Fibroblast of upper back skin (primary cell): ENCODE results near the gene ITGB5.

Source experiments
- DNase-seq: peaks from one replicate; pipeline ENCODE4 v3.0.0-alpha.2; 2013

The ITGB5 gene

DNA sequence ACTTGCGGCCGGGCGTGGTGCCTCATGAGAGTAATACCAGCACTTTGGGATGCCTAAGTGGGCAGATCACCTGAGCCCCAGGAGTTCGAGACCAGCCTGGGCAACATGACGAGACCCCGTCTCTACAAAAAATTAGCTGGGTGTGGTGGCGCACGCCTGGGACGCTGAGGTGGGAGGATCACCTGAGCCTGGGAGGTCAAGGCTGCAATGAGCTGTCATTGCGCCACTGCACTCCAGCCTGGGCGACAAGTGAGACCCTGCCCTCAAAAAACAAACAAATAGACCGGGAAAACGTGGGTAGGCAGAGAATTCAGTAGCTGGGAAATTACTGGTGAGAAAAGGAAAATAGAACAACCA lies 156.2 kb downstream of the ITGB5 start:
- no peak for DNase-seq

DNA sequence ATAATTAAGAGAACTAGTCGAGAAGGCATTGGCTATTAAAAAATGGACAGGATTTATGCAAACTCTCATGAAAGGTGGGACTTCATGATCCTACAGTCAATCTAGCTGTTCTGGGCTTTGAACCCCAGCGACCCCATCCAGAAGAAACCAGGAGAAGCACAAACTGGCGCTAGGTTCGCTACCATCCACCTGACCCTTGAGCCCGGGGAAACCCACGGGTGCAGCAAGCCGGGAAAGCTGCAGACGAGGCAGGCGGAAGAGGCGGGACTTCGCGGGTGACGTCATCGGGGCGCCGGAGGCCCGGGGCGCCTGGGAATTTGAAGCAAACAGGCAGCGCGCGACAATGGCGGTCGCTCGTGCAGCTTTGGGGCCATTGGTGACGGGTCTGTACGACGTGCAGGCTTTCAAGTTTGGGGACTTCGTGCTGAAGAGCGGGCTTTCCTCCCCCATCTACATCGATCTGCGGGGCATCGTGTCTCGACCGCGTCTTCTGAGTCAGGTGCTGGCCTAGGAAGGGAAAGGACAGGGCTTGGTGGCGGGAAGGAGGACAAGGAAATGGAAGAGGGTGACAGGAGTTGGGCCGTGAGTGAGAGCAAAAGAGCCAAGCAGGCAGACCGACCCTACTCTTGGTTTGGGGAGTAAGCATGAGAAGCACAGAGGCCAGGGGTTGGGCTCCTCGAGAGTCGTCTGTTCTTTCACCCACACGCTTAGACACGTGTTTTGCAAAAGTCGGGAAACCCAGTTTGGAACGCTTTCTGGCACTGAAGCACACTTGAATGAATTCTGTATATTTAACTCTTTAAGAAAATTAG lies 156.8 kb downstream of the ITGB5 start, which contains the start of gene UMPS:
UMPS (plus strand) TSS at position 324 of the 812 bp plus-strand sequence; CDS start at position 344, 20 bp downstream.
- peak; percentile 82 for DNase-seq

DNA sequence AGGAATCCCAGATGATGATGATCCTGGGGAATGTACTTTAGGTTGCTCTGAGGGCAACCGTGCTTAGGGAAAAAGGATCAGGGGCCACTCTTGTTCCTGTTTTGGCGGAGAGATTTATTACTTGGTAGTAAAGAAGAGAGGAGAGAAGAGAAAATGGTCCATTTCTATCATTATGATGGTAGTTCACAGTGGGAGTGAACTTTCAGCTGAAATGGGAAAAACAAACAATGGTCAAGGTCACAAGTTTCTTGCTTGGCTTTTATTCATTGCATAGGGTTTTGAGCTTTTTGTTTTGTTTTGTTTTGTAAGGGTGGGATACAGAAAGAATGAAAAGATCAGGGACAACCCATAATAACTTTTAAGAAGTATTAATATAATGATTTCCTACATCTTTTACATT lies 164.6 kb downstream of the ITGB5 start:
- no peak for DNase-seq

DNA sequence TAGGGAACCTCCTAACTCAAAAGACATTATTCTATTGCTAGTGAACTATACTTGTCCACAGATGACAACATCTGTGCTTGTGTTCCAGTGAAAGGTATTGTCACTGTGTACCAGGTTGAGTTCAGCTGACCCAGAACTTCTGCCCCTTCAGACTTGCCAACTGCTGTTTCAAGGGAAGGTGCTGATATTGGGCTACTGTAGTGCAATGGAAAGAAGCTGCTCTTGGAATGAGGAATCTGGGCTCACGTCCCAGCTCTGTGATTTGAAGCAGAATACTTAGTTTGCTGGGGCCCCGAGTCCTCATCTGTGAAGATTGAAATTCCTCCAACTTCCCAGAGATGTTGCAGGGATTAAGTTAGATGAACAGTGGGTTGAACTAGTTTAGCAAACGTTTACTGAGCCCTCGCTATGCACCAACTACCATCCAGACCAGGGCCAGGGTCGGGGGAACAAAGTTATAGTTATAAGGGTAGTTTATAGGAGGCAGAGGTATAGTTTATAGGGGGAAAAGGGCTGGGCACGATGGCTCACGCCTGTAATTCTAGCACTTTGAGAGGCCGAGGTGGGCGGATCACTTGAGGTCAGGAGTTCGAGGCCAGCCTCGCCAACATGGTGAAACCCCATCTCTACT lies 172.8 kb downstream of the ITGB5 start:
- peak; percentile 37 for DNase-seq
